Measurements from ENCODE around the gene CCDC183. TPM values are rescaled to one million over a fixed set of nuclear protein-coding genes. Genes with fewer than 3 reads are reported as not detected.
"Not testable (repeated sequence)": the region's sequence is repeated elsewhere in the genome, so short reads cannot be mapped to it uniquely, and the experiment has no call there.

Gene CCDC183
- total RNA-seq, 1 donor from 2014 or later, result 1.0 TPM

DNA sequence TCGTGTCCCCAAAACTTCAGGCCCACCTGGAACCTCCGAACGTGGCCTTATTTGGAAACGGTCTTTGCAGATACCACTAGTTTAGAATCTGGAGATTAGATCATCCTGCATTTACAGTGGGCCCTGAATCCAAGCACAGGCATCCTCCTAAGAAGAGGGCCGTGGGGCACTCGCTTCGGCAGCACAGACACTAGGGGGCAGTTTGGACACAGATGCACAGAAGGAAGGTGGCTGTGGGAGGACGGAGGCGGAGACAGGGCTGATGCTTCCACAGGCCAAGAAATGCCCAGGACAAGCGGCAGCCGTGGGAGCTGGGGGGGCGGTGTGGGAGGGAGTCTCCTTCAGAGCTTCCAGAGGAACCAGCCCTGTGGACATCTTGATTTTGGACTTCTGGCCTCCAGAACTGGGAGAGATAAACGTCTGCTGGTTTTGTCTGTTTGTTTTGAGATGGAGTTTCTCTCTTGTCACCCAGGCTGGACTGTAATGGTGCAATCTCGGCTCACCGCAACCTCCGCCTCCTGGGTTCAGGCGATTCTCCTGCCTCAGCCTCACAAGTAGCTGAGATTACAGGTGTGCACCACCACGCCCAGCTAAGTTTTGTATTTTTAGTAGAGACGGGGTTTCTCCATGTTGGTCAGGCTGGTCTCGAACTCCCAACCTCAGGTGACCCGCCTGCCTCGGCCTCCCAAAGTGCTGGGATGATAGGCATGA, 35.1 kb upstream of the CCDC183 start:
- peak; percentile 81 for DNase-seq

DNA sequence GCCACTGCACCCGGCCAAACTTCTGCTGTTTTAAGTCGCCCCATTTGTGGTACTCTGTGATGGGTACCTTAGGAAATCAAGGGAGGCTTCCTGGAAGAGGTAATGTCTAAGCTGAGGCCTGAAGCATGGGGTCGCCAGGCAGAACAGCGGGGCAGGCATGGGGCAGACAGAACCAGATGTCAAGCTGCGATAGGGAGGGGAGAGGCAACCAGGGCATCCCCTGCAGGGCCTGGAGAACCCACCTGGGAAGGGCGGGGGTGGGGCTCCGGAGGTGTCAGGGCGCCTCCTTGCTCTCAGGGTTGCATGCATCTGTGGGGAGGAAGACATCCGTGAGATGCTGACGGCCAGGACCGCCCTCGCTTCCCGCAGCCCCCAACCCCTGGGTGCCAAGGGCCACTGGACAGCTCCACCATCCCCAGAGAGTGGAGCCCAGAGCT, 34.6 kb upstream of the CCDC183 start:
- DNase-seq, result no peak

DNA sequence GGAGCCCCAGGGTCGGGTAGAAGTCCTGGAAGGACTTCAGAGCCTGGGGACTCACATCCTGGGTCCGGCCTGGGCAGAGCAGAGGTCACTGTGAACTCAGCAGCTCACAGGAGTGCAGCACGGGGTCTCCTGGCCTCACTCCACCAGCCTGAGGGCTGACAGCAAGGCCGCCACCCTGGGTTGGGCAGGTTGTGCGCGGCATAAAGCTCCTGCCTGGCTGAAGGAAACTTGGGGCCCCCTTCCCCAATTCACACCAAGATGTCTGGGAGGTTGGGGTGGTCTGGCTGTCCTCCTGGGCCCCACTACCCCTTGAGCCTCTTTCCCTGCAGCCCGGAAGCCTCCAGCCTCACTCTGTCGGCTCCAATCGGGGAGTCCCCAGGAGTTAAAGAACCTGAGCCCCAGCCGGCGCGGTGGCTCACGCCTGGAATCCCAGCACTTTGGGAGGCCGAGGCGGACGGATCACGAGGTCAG, 33.9 kb upstream of the CCDC183 start:
- DNase-seq, result no peak

DNA sequence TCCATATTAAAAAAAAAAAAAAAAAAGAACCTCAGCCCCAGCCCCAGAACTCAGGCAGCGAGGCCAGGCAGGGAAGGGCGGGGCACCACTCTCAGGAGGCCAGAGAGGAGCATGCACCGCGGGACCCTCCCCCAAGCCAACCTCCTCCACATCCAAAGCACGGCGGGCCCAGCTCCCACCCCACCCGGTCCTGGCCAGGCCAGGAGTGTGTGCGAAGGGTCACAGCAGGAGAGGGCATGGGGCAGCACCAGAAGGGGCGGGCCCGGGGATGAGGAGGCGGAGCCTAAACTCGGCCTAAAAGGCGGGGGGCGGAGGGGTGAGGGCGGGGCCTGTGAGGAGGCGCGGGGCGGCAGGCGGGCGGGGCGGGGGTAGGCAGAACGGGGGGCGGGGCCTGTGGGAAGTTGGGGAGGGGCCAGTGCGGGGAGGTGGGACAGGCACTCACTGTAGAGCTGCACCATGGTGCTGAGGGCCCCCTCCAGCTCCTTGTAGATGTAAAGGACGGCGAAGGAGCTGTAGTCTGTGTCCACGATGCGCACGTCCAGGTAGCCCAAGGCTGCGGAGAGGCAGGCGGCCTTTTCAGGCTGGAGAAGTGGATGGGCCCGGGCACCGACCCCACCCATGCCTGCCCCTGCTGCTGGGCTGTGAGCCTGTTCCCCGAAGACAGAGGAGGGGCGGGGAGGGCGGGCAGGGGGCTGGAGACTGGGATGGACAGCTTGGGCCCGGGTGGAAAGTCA, 33.1 kb upstream of the CCDC183 start:
- peak; percentile 50 for DNase-seq

DNA sequence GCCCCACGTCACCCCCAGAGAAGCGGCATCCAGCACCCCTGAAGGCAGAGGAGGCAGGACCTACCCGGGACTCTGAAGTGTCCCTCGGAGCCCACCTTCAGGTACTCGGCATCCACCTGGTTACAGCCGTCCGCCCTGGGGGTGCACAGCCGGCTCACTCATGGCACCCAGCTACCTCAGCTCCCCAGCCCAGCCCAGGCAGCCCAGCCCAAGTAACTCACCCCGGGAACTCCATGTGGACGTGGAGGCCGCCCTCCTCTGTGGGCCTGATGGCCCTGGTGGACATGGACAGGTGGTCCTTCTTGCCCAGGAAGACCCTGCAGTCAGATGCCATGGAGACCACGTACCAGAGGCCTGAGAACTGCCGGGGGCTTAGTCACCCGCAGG, 32.5 kb upstream of the CCDC183 start:
- no peak for DNase-seq

DNA sequence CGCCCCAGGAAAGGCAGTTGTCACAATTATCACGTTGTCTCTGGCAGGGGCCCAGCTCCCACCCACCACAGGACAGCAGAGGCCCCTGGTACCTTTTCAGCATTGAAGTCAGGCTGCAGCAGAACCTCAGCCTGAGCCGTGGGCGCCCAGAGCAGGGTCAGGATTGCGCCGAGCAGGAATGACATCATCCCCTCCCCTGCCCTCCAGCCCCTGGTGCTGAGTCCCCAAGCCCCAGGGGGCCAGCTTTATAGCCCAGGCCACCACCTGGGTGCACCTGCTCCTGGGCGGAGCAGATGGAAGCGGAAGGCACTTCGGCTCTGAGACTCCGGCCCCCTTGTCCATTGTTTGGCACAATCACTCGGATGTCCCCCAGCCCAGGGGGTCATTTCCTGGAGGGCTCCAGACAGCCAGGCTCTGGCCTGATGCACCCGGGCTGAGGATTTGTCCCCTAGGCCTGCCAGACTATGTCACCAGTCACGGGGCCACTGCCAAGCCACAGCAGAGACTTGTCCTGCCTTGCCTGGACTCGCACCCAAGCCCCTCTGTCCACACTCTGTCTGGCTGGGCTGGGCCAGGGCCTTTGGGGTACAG, 31.7 kb upstream of the CCDC183 start, which contains the start of gene LCN15:
LCN15 (minus strand) TSS at position 218 of the 591 bp plus-strand sequence; CDS start at position 188, 30 bp downstream.
- no peak for DNase-seq

DNA sequence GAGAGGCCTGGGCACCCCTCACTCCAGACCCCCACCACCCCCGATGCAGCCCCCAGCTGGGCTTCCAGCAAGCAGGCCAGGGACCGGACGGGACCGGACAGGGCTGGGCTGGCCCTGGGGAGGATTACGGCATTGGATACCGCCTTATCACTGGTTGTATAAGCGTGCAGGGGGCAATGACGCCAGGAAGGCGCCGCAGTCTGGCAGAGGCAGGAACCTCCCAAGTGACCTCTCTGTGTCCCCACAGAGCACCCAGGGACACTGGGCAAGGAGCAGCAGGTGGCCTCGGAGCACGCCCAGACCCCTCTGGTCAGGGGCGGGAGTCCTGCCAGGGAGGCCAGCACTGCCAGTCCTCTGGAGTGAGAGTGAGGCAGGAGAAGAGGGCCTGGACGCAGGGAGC, 31.1 kb upstream of the CCDC183 start:
- DNase-seq, result no peak

DNA sequence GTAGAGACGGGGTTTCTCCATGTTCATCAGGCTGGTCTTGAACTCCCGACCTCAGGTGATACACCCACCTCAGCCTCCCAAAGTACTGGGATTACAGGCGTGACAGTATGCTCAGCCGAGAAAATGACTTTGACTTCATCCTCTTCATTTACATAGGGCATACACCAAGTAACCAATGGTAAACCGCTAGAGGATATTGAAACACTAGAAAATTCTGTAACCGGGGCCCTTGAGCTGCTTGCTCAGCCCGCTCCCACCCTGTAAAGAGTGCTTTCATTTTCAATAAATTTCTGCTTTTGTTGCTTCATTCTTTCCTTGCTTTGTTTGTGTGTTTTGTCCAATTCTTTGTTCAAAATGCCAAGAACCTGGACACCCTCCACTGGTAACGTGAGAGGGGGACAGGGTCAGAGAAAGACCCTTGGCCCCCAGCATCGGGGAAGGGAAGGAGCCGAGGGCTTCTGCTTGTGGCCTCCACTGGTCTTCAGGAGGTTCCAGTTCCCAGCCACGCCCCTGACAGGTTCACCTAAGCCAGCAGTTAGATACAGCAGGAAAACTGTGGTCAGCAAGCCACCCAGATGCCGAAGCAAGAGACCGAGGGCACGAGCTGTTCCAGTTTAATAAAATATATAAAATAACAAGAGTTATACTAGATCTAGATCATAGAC, 30.3 kb upstream of the CCDC183 start:
- DNase-seq, result not testable (repeated sequence)

DNA sequence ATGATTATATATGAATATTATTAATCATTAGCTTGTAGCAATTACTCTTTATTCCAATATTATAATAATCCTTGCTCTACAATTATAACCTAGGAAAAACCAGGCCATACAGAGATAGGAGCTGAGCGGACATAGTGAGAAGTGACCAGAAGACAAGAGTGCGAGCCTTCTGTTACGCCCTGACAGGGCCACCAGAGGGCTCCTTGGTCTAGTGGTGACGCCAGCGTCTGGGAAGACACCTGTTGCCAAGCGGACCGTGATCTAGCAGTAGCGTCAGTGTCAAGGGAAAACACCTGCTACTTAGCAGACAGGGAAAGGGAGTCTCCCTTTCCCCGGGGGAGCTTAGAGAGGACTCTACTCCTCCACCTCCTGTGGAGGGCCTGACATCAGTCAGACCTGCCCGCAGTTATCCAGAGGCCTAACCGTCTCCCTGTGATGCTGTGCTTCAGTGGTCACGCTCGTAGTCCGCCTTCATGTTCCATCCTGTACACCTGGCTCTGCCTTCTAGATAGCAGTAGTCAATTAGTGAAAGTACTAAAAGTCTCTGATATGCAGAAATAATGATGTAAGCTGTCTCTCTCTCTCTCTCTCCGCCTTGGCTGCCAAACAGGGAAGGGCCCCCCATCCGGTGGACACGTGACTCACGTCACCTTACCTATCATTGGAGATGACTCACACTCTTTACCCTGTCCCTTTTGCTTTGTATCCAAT, 29.6 kb upstream of the CCDC183 start:
- peak; percentile 65 for DNase-seq

DNA sequence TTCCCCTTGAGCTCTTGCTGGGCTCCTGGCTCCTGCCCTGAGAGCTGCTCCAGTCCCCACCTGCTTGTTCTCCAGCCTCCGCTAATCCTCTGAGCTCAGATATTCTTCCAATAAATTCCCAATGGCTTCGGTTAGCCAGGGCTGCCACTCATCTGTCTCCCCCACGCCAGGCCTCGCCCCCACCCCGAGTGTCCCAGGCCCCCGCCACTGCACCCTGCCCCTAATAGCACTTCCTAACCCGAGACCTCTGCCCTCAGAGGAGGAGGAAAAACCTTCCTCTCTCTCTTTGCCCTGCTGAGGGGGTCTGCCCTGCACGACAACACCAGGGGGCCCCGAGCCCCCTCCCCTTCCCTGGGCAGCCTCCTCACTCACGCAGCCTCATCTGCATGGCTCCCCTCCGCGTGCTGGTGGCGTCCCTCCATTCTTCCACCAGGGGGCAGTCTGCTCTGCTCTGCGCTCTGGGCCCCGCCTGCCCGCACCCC, 26.4 kb upstream of the CCDC183 start:
- peak; percentile 60 for DNase-seq

DNA sequence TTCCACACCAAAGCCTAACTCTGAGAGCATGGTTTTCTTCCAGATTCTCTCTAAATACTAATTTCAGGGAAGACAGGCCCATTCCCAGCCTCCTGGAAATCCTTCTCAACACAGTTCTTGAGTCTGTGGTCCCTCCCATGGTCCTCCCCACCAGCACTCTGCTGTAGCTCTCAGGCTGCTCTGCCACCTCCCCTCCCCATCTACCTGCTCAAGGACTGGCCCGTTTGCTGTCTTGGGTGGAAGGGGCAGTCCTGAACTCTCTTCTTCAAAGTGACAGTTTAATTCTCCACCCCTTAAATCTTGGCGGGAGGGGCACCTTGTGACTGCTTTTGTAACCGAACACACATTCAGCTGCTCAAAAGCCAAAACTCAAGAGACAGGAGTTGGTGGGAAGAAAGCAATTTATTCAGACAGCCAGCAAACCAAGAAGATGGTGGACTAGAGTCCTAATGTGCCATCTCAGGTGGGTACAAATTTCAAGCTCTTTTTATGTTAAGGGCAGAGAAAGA, 24.2 kb upstream of the CCDC183 start:
- no peak for DNase-seq

DNA sequence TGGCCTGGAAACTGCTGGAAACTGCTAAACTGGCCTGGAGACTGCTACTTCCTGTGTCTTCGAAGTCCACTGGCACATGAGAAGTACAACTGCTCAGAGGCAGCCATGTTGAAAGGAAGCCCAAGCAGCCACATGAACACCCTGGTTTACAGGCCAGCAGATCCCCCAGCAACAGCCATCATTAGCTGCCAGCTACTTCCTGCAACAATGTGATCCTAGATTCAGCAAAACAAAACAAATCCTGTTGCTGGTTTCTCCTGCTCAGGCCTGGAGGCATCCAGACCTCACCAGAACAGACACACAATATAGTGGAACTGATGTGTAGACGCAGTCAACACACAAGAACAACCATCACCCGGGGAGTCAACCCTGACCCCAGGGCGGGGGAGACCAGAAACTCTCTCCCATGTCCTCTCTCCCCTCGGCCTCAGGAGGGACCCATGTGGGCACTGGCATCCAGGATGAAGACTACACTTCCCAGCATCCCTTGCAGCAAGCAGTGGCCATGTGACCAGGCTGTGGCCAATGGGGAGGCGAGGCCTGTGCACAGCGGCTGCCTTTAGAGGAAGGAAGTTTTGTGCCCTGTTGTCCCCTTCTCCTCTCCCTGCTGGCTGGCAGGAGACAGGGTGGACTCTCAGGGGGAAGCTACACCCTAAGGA, 22.6 kb upstream of the CCDC183 start:
- peak; percentile 62 for DNase-seq

DNA sequence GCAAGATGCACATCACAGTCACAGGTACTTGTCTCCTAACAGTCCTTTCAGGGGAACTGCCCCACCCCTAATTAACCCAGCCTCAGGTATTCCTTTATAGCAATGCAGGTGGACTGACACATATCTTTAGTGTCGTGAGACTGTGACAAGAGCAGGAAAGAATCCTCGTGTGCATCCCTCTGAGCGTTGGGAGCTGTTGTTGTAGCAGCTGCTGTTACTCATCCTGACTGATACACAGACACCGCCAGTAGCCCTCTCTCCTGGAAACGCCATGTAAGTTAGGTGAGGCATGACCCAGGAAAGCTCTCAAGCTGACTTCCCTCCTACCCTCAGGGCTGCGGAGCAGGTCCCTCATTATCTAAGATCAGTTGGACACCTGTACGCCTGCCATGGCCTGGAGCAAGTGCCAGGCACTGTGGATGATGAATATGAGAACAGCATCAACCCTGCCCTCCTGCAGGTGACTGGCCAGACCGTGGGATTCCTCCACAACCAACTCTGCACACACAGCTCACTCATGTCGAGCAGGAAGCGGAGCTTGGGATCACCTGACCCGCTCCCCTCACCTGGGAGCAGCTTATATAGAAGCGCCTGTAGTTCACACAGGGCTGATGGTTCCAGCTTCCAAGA, 21.6 kb upstream of the CCDC183 start:
- no peak for DNase-seq

DNA sequence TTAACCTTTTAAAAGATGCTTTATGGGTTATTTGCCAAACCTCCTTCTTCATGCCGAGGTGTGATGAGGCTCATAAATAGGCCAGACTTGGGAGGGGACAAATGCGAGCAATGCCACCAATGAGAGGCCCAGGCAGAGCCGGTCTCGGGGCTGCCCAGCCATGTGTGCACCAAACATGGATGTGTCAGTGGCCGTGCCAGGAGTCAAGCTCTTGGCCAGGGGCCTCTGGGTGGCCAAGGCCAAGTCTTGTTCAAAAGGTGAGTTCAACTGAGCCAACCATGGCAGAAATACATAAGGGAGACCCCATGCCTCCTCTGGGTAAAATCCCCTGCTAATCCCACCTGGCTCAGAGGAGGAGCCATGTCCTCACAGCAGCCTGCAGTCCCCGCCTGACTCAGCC, 20.9 kb upstream of the CCDC183 start:
- no peak for DNase-seq

DNA sequence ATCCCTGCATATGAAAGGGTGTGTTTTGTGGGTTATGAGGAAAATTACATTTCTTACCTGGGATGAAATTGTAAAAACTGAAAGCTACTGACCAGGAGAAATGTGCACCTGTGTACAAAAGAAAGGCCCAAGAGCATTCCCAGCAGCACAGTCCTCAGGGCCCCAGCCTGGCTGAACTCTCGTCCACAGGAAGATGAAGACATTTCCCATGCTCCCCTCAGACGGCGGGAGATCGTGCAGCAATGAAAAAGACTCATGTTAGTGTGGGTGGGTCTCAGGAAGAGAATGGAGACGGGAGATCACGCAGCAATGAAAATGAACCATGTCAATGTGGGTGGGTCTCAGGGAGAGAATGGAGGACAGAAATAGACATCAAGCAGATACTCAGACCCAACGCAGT, 19.2 kb upstream of the CCDC183 start:
- no peak for DNase-seq

DNA sequence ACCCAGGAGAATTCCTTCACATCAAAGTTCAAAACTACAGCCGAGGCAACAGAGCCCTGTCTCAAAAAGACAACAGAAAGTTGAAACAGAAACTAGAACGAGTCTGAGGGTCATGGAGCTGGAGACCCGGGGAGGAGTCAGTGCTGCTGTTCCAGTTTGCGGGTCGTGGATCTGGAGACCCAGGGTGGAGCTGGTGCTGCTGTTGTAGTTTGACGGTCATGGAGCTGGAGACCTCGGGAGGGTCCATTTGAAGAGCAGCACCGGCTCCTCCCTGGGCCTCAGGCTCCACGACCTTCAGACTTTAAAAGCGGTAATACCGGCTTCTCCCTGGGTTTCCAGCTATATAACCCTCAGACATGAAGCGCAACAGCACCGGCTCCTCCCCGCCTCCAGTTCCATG, 18.8 kb upstream of the CCDC183 start:
- no peak for DNase-seq

DNA sequence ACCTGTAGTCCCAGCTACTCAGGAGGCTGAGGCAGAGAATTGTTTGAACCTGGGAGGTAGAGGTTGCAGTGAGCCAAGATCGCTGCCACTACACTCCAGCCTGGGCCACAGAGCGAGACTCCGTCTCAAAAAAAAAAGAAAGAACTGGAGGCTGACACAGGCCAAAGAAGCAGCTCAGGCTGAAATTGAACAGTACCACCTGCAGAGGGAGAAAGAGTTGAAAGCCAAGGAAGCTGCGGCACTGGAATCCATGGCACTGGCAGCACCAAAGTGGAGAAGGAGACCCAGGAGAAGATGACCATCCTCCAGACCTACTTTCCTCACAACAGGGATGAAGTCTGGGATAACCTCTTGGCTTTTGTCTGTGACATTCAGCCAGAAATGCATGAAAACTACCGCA, 16.3 kb upstream of the CCDC183 start:
- no peak for DNase-seq

DNA sequence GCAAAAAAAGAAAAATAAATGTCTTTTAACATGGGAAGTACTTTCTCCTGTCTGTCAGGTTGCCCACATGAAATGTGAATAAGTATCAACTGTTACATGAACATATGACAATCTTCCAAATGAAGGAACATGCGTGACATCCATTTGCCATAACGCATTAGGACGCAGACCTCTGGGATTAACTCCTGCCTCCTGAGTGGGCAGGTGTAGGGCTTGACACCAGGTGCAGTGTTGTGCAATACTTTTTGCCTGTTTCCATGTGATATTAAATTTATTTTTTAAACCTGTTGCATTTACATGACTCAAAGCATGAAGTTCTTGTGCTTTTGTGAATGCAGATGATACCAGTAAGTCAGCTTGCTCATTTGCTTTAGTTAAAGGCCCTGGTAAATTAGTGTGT, 13.7 kb upstream of the CCDC183 start:
- no peak for DNase-seq

DNA sequence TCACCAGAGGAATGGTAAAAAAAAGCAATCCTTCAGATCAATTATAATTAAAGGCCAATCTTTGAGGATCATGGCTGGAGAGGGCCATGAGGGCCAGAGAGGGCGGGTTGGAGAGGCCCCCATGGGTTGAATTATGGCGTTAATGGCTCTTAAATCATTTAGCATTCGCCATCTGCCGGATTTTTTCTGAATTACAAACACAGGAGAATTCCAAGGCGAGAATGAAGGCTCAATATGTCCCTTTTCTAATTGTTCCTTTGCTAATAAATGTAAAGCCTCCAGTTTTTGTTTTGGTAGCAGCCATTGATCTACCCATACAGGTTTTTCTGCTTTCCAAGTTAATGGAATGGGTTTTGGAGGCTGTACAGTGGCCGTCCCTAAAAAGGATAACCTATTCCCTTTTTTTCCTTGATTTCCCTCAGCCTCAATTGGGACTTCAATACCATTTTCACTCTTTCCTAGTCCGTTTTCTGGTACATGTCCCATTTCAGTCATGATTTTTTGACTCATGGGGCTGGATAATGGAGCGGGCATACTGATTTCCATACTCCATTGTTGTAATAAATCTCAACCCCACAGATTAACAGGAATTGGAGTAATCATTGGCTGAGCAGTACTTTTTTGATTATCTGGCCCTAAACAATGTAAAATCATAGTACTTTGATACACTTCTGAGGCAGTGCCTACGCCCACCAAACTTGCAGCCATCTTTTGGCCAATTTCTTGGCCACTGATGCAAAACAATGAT, 11.7 kb upstream of the CCDC183 start:
- peak; percentile 59 for DNase-seq

DNA sequence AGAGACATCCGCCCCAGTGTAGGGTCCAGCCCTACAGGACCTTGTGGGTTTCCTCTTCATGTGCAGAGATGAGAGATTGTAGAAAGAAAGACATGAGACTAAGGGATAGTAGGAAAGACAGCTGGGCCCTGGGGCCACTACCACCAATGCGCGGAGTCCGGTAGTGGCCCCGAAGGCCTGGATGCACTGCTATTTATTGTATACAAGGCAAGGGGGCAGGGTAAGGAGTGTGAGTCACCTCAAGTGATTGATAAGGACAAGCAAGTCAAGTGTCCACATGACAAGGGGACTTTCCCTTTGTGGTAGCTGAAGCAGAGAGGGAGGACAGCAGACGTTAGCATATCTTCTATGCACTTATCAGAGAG, 11.2 kb upstream of the CCDC183 start:
- no peak for DNase-seq

All from dermis blood vessel endothelial cell (primary cell).